Amniotic stem cell (primary cell): ENCODE results near the gene LANCL2.
"Not testable (repeated sequence)": the region's sequence is repeated elsewhere in the genome, so short reads cannot be mapped to it uniquely, and the experiment has no call there.

Source experiments
- DNase-seq: peaks from one replicate; lab custom pipeline; 2025; lab: John Stamatoyannopoulos, UW

LANCL2 gene

GRCh38 chr7:55471594-55471993 lies 106.5 kb downstream of the LANCL2 start:
- not testable (repeated sequence) for DNase-seq

GRCh38 chr7:55472406-55472805 lies 107.3 kb downstream of the LANCL2 start:
- DNase-seq = not testable (repeated sequence)

- DNase-seq = no peak
Measured at GRCh38 chr7:55472928-55473725, 108.0 kb downstream of the LANCL2 start.

GRCh38 chr7:55473932-55474331 lies 108.8 kb downstream of the LANCL2 start:
- DNase-seq = no peak

- DNase-seq = no peak
Measured at GRCh38 chr7:55474944-55475854, 110.1 kb downstream of the LANCL2 start.

GRCh38 chr7:55475855-55476803 lies 111.0 kb downstream of the LANCL2 start:
- no peak for DNase-seq

GRCh38 chr7:55476852-55477780 lies 112.0 kb downstream of the LANCL2 start:
- no peak for DNase-seq

- peak; percentile 45 for DNase-seq
Measured at GRCh38 chr7:55477781-55478374, 112.7 kb downstream of the LANCL2 start.

GRCh38 chr7:55478700-55479099 lies 113.6 kb downstream of the LANCL2 start:
- no peak for DNase-seq

GRCh38 chr7:55481155-55481554 lies 116.0 kb downstream of the LANCL2 start:
- no peak for DNase-seq

- no peak for DNase-seq
Measured at GRCh38 chr7:55483046-55483445, 117.9 kb downstream of the LANCL2 start.
